GM10266 (cell line): ENCODE results near the gene IMMP2L.

Experiments used
- DNase-seq: peaks from one replicate; pipeline ENCODE4 v3.0.0; 2012; ENCODE audit errors: extremely low spot score
- TF ChIP-seq, protein P1 (sequence below): IDR thresholded peaks from 2 replicates; pipeline ENCODE4 v1.5.1; 2012; ENCODE audit warnings: mild to moderate bottlenecking, low read depth; ENCODE audit not compliant: control insufficient read depth, insufficient read depth; ENCODE audit errors: missing control alignments

The IMMP2L gene

DNA sequence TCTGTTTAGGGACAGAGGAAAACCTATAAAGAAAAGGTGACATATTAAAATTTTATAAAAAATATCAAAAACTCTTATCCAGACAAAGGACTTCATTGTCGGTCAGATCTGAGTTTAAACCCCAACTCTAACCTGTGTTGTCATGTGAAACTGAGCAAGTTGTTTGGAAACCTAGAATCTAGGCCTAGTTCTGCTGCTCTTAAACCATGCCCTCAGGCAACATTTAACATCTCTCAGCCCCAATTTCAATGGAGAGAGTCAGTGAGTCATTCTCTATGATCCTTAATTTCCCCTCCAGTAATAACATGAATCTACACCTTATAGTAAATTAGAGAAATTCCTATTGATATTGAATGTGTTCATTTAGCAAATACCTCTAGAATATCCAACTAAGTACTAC, 192.3 kb downstream of the IMMP2L start:
- TF ChIP-seq, protein P1, sequence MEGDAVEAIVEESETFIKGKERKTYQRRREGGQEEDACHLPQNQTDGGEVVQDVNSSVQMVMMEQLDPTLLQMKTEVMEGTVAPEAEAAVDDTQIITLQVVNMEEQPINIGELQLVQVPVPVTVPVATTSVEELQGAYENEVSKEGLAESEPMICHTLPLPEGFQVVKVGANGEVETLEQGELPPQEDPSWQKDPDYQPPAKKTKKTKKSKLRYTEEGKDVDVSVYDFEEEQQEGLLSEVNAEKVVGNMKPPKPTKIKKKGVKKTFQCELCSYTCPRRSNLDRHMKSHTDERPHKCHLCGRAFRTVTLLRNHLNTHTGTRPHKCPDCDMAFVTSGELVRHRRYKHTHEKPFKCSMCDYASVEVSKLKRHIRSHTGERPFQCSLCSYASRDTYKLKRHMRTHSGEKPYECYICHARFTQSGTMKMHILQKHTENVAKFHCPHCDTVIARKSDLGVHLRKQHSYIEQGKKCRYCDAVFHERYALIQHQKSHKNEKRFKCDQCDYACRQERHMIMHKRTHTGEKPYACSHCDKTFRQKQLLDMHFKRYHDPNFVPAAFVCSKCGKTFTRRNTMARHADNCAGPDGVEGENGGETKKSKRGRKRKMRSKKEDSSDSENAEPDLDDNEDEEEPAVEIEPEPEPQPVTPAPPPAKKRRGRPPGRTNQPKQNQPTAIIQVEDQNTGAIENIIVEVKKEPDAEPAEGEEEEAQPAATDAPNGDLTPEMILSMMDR = no peak

DNA sequence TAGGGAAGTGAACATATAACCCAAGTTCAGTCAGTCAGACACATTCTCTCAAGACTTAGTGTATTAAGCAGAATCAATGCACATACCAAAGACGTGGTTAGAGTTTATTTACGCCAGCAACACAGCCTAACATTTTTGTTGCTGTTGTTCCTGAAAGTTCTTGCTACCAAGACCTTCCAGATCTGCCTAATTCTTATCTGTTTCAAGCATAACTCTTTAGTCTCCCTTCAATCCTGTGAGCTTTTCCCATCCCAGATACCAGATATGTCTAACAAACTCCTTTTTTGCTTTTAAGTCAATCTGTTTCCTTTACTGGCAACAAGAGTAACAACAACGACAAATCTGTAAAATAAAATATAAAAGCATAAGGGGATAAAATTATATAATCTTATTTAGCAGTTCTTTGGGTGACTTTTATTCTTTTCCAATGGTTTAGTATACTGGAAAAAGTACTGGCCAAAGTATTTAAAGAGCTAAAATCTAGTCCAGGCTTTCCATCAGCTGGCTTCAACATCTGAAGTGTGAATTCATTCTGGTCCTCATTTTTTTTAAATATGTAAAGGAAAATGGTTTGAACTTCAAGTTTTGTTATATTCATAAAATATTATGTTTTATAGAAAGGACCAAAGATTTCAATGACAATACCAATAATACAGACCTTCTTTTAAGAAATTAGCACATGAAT, 193.8 kb downstream of the IMMP2L start:
- no peak for DNase-seq
- TF ChIP-seq, protein P1 = no peak

More for the DNA sequence above, 192.3 kb downstream of the IMMP2L start:
- DNase-seq = no peak

DNA sequence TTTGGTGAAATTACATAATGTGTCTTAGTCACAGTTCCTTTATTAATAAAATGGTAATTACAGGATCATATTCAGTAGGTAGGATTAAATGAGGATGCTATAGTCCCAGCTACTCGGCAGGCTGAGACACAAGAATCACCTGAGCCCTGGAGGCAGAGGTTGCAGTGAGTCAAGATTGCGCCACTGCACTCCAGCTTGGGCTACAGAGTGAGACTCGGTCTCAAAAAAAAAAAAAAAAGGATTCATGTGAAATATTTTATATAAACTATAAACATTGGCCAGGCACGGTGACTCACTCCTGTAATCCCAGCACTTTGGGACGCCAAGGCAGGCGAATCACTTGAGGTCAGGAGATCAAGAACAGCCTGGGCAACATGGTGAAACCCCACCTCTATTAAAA, 197.9 kb downstream of the IMMP2L start:
- TF ChIP-seq, protein P1 = no peak
- no peak for DNase-seq

DNA sequence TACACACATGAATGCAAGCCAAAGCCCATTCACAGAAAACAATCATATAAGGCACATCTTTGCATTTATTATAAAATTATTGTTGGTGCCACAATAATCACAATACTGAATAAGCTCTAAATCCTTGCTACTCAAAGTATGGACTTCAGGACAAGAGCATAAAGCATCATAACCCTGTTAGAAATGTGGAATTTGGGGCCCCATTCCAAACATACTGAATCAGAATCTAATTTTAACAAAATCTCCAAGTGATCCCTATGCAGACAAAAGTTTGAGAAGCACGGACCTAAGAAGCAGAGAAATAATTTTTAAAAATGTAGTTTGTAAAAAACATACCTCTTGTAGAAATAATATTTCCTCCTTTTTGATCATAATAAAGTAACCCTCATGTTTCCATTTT, 199.2 kb downstream of the IMMP2L start:
- DNase-seq = no peak
- TF ChIP-seq, protein P1 = no peak

DNA sequence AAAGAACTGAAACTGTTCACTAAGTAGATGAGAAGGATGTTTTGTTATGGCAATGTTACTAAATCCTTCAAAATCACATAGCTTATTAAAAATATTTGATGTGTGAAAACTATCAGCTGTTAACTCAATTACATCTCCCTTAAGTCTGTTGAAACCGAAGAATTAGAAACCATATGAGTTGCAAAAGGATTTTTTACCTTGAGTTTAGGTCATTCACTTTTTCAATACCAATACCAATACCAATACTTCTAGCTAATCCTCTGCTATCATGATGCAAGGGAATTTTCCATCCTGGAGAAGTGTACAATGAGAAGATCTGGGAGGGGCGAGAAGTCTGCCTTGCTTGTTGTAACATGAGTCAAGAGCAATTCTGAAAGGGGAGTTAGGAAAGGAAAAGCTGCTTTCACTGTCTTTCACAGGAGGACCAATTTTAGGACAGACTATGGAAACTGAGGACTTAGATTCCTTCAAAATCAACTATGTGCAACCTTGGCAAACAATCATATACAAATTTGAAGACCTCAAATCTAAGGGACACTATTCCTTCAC, 199.7 kb downstream of the IMMP2L start:
- DNase-seq = no peak
- TF ChIP-seq, protein P1 = no peak

DNA sequence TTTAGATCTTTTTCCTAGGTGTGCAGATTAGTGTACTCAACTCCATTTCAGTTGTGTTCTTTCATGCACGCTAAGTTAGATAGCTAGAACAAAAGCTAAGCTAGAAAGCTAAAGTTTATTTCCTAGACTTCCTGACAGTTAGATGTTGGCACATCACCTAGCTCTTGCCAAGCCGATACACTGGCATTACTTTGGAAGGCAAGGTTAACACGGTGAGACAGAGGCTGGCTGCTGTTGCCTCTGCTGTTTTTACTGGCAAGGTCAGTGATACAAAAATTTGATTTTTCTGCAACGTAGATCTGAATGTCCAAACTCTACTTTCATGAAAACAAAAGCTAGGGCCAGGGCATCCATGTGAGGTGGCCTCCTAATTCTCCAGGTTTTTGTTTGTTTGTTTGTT, 203.4 kb downstream of the IMMP2L start:
- no peak for DNase-seq
- TF ChIP-seq, protein P1 = no peak

DNA sequence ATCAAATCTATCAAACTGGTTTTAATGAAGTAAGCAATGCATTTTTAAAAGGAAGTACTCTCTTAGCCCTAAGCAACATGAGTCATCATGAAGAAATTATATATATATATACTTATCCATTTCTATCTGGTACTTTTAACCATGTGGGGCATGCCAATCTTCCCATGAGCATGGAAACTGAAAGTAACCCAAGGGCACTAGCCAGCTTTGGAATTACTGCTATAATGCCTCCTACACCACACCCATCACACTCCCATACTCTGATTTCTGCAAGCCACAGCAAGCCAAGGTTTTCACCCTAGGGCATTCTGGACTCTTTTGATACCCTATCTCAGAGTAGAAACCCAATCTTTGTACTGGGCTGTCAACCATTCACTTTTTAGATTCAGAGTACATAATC, 204.6 kb downstream of the IMMP2L start:
- TF ChIP-seq, protein P1 = no peak
- DNase-seq = no peak
